Activated gamma-delta T cell (primary cell): Measurements from ENCODE around the gene SLC41A3.
"Not testable (repeated sequence)": the region's sequence is repeated elsewhere in the genome, so short reads cannot be mapped to it uniquely, and the experiment has no call there.

Experiments
- DNase-seq: peaks from one replicate; lab custom pipeline; 2025; lab: John Stamatoyannopoulos, UW

Gene SLC41A3

GRCh38 chr3:126082362-126083137 lies 1.4 kb downstream of the SLC41A3 start:
- DNase-seq = no peak

- no peak for DNase-seq
Measured at GRCh38 chr3:126081618-126082361, 2.1 kb downstream of the SLC41A3 start.

- no peak for DNase-seq
Measured at GRCh38 chr3:126080970-126081369, 3.0 kb downstream of the SLC41A3 start.

DNA sequence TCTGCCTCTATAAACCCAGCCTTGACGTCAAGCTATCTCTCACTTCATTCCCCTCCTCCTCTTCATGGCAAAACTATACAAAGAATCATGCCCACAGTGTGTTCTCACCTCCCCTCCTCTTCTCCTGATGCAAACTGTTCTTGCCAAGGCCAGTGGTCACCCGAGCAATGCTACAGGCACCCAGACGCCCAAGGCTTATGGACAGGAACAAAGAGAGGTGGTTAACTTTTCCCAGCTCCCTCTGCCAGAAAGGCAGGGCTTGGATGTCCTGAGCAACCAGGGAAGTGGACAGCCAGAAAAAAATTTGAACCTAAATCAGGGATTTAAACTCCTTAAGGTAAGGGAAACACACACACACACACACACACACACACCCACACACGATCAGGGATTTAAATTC lies 5.1 kb downstream of the SLC41A3 start:
- no peak for DNase-seq

DNA sequence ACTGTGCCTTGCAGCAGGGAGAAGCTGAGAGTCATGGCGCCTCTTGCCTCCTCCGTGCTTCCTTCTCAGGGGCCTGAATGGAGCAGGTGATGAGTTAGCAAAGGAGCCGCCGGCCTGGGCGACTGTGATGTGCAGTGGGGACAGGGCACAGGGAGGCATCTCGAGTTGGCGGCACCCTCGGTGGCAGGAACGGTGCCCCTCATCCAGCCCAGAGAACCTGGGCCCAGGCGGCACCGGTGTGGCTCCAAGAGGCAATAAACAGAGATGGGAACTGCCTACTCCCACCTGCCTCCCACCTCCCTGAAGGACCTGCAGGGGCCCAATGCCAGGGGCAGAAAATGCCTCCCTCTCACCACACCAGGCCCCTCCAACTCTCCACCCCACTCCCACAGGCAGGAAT lies 6.2 kb downstream of the SLC41A3 start:
- DNase-seq = no peak

- no peak for DNase-seq
Measured at GRCh38 chr3:126076140-126076539, 7.8 kb downstream of the SLC41A3 start.

- DNase-seq = no peak
Measured at GRCh38 chr3:126070146-126070545, 13.8 kb downstream of the SLC41A3 start.

GRCh38 chr3:126067959-126068358 lies 16.0 kb downstream of the SLC41A3 start:
- no peak for DNase-seq

DNA sequence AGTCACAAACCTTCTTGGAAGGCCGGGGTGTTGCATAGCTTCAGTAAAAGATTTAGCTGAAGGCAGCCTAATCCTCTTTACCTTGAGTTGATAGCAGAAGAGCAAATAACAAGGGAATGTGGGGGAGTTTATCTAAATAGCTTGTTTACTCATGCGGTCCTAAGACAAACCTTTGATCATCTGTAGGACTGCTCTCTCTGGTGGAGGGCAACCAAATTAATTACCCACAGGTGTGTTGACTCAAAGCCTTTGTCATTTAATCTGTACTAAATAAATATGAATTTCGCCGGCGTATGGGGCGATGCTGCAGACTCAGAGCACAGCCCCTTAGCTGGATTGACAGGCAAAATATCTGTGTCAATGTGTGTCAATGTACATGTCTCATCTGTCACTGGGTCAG lies 17.2 kb downstream of the SLC41A3 start:
- DNase-seq = not testable (repeated sequence)

- no peak for DNase-seq
Measured at GRCh38 chr3:126065876-126066275, 18.0 kb downstream of the SLC41A3 start.

DNA sequence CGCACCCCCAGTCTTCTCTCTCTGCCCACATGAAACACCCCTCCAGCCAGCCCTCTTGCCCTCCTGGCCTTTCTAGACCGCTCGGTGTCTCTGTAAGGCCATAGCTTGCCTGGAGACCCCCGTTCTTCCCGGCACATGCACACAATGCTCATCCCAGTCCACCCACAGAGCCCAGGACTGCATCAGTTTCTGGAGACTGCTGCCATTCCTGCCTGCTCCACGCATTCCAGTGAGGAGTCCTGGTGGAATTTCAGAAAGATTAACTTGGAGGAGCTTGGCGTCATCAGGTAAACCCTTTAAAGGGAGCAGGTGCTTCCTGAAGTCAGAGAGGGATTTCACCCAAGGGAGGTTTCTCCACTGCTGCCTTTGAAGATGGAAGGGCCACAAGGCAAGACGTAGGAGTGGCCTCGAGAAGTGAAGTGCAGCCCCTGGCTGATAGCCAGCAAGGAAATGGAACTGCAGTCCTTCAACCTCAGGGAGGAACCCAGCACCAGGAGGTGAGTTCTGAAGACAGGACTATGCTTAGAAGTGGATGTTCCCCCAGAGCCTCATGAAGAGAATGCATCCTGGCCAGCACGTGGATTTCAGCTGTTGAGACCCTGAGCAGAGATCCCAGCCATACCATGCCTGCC lies 19.2 kb downstream of the SLC41A3 start:
- no peak for DNase-seq

- DNase-seq = no peak
Measured at GRCh38 chr3:126063358-126063965, 20.5 kb downstream of the SLC41A3 start.

DNA sequence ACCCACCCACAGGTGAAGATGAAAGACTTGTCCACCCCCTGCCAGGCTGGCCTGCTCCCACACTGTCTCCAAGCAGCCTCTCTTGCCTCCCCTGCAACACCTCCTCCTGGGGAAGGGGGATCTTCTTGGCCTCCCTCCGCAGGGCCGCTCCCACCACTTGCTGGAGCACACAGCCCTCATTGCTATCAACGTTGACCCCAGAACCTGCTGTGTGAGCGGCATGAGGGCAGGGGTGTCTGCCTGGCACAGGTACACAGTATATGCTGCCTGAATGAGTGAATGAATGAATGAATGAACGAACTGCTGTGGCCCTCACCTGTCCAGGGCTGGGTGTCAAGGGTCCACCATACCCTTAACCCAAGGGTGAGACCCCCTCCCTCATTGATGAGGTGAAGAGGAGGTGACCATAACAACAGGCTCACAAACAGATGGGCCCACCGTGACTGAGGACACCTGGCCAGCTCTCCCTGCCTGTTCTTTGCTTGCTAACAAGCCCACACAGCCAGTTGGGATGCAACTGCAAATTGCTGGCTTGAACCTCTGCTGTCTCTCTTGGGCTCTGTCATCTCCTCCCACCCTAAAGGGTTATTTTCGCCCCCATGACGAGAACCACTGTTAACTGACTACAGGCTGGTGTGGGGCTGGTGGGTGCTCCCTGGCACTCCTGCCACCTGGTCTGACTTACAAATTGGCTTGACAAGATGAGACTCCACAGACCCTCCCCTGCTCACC lies 22.5 kb downstream of the SLC41A3 start:
- no peak for DNase-seq

GRCh38 chr3:126060613-126061145 lies 23.2 kb downstream of the SLC41A3 start:
- DNase-seq = no peak

GRCh38 chr3:126058666-126059065 lies 25.3 kb downstream of the SLC41A3 start:
- no peak for DNase-seq

DNA sequence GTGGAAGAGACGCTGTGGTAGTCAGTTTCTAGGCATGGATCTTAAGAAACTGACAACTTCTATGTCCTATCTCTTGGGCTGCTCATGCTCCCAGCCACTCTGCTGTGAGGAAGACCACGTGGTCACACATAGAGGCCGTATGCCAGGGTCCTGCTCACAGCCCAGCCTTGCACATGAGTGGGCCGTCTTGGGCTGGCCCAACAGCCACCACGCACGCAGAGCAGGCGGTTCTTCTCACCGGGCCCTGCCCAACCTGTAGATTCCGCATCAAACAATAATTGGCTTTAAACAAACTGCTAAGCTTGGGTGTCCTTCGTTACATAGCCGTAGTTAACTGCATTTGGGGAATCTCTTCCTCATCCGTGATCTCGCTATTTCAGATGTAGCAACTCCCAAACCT lies 26.0 kb downstream of the SLC41A3 start:
- no peak for DNase-seq

- DNase-seq = no peak
Measured at GRCh38 chr3:126057501-126057819, 26.5 kb downstream of the SLC41A3 start.

DNA sequence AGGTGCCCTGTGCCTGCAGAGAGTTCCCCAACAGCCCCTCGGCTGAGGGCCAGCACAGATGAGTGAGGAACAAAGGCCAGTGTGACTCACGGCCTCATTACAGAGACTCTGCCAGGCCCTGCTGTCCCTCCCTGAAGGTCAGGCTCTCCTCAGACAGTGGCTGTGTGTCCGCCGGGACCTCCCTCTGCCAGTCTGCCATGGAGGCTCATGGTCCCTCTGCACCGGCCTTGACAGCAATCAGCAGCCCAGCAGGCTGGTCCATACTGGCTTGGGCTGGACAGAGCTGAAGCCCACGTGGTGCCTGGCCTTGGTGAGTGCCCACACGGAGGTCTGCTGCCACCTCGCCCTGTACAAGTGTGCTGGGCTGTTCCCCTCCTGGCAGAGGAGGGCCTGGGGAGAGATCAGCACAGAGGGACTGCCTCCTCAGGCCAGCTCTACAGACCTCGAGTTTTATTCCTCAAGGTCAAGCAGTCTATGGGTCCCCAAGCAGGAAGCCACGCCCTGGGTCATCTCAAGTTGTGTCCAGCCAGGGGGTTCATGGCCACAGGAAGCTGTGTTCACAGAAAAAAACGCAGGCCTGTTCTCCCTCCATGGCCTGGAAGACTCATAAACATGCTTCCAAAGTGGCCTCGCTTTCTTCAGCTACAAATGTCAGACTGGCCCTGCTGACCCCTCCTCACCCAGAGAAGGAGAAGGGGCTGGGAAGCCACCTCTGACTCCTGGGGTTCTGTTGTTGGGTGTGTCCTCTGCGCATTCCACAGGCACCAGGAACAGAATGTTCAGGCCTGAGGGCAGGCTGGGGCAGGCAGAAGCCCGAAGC lies 27.0 kb downstream of the SLC41A3 start:
- DNase-seq = no peak

DNA sequence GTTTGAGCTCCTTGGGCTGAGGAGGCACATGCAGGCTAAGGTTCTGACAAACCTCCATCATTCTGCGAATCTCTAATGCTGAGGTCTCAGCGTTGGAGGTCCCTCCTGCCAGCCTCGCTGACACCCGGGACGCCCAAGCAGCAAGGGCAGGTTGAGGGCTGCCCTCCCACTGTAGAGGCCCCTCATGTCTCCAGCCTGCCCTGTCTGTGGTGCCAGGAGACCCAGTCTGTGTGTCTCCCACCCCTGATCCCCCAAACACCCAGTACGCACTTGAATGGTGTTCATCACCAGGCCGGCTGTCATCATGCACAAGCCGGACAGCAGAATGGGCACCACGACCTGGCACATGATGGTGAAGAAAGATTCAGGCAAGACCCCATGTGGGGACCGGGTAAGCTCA lies 27.8 kb downstream of the SLC41A3 start:
- DNase-seq = no peak

- no peak for DNase-seq
Measured at GRCh38 chr3:126054870-126055269, 29.1 kb downstream of the SLC41A3 start.
